Cardiac muscle cell (in vitro differentiated cells and primary cell): ENCODE data around the gene IQCM. TPM values are rescaled to one million over a fixed set of nuclear protein-coding genes. Genes with fewer than 3 reads are reported as not detected.

Experiments used
- DNase-seq, 2 donors: peaks; one replicate each; pipeline versions ENCODE4 v3.0.0 to v3.0.0-alpha.2; 2010 to 2017; ENCODE audit warnings: low read depth in 1 of 2, low spot score in 1 of 2
- H3K27ac ChIP-seq: fragments of 200-600 bp; sonication (generic); 2 replicates; pipeline ENCODE4 v1.5.1; 2016
- H3K27me3 ChIP-seq: fragments of 200-600 bp; sonication (generic); 2 replicates; pipeline ENCODE4 v1.6.0; 2016; ENCODE audit warnings: control low read depth
- H3K36me3 ChIP-seq: fragments of 200-600 bp; sonication (generic); 2 replicates; pipeline ENCODE4 v1.5.1; 2016; ENCODE audit warnings: control low read depth
- H3K4me1 ChIP-seq: fragments of 200-600 bp; sonication (generic); 2 replicates; pipeline ENCODE4 v1.8.1; 2017; ENCODE audit warnings: low read depth, mild to moderate bottlenecking, mixed run types
- H3K4me3 ChIP-seq: fragments of 200-600 bp; sonication (generic); 2 replicates; pipeline ENCODE4 v1.5.1; 2016; ENCODE audit warnings: mild to moderate bottlenecking
- H3K9me3 ChIP-seq: fragments of 200-600 bp; sonication (generic); 2 replicates; pipeline ENCODE4 v1.5.1; 2017; ENCODE audit warnings: low read depth, mild to moderate bottlenecking, control low read depth
- CTCF ChIP-seq: IDR thresholded peaks from 2 replicates; pipeline ENCODE4 v1.5.1; 2012; ENCODE audit warnings: low read depth, mild to moderate bottlenecking, low read length
- polyA plus RNA-seq: library from polyadenylated mRNA; unstranded; fragments of >200 nt; fragmentation: Nextera tagmentation; extraction: Ambion mirVana; gene quantifications from 2 replicates; pipeline ENCODE4 v1.2.1, GENCODE V29; 2016
- total RNA-seq: library from RNA; depleted of rRNA; stranded (reverse); fragments of >200 nt; gene quantifications from 2 replicates; pipeline ENCODE4 v1.2.3, GENCODE V29; 2016

IQCM gene
- total and polyA plus RNA-seq, 2 experiments from 2014 or later: not detected

GRCh38 chr4:149306537-149306936, 509.1 kb downstream of the IQCM start:
- no peaks in the 10 kb centered on the region for H3K9me3 ChIP-seq
- no peak for TF ChIP-seq CTCF
- no peak overlapping the region for H3K4me3 ChIP-seq
- no peak overlapping the region for H3K27ac ChIP-seq
- DNase-seq: no peak
- no peaks in the 10 kb centered on the region for H3K27me3 ChIP-seq
- H3K36me3 ChIP-seq: no peaks in the 10 kb centered on the region
- no peaks in the 10 kb centered on the region for H3K4me1 ChIP-seq
